ENCODE data around the gene FAM107A. TPM values are rescaled to one million over a fixed set of nuclear protein-coding genes. Genes with fewer than 3 reads are reported as not detected.

The FAM107A gene, protein sequence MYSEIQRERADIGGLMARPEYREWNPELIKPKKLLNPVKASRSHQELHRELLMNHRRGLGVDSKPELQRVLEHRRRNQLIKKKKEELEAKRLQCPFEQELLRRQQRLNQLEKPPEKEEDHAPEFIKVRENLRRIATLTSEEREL
- total RNA-seq (2016; rRNA removed; fragmentation: Illumina TruSeq; extraction: Trizol): not detected in 2 replicates
- total RNA-seq (2016; cell fraction: cytosol; rRNA removed; fragmentation: Illumina TruSeq; extraction: Trizol; ENCODE audit: low read depth): not detected in 2 replicates
- not detected in 2 replicates for total RNA-seq (2016; cell fraction: insoluble cytoplasmic fraction; rRNA removed; fragmentation: Illumina TruSeq; extraction: Trizol)
- total RNA-seq (2016; cell fraction: membrane; rRNA removed; fragmentation: Illumina TruSeq; extraction: Trizol): not detected in 2 replicates
- total RNA-seq (2016; cell fraction: nucleus; rRNA removed; fragmentation: Illumina TruSeq; extraction: Trizol): not detected in 2 replicates
- polyA plus RNA-seq (2011; rRNA removed): not detected in 2 replicates
- polyA plus RNA-seq (2011; cell fraction: cytosol; rRNA removed): not detected in 2 replicates
- polyA plus RNA-seq (2011; cell fraction: nucleus; rRNA removed): not detected in 2 replicates
- polyA plus RNA-seq (2012): 0.13 and 0.62 TPM in 2 replicates
- not detected in 2 replicates for polyA plus RNA-seq (2016; cell fraction: cytosol; fragmentation: Illumina TruSeq; extraction: Trizol; ENCODE audit: low read depth)
- polyA plus RNA-seq (2016; cell fraction: insoluble cytoplasmic fraction; fragmentation: Illumina TruSeq; extraction: Trizol; ENCODE audit: low read depth): not detected in 2 replicates
- not detected in 2 replicates for polyA plus RNA-seq (2016; cell fraction: membrane; fragmentation: Illumina TruSeq; extraction: Trizol; ENCODE audit: low read depth)
- polyA plus RNA-seq (2016; cell fraction: nucleus; fragmentation: Illumina TruSeq; extraction: Trizol; ENCODE audit: insufficient read depth, low read depth): not detected in 2 replicates
- polyA minus RNA-seq (2011; rRNA and poly(A)+ RNA removed; ENCODE audit: low replicate concordance): not detected in 2 replicates
- polyA minus RNA-seq (2011; cell fraction: cytosol; rRNA and poly(A)+ RNA removed): not detected in 2 replicates
- not detected in 2 replicates for polyA minus RNA-seq (2011; cell fraction: nucleus; rRNA and poly(A)+ RNA removed)
- not detected for Bru-seq, nascent RNA
- not detected for BruChase-seq, experiment 1, labeled RNA remaining after a 6-hour chase
- BruChase-seq, experiment 2, labeled RNA remaining after a 2-hour chase: not detected
- long read RNA-seq, experiment 1: 0 reads
- long read RNA-seq, experiment 2: 0 reads

DNA sequence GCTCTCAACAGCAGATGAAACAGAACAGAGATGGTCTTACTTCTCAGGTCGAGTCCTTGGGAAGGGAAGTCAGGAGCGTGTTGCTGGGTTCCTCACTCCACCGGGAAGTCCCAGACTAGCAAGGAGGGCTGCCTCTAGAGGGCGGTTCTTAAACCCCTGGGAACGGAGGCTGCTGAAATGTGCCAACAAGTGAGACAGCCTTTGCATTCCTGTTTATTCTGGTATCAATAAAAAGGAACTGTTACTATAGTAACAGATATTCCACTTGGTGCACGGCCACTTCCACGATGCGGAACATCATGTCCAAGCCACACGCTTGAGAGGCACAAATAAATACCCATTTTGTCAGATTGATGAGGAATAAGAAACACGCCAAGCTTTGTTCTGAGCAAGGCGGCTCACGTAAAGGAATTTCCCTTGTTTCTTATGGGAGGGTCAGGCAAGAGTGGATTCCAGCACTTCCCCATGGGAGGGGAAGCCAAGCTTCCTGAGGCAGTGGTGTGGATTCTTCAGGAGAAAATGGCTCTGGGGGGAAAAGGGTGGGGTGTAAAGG lies at the start of gene FAM107A:
TSS of gene FAM107A (minus strand) at position 123 of the 553 bp plus-strand sequence. CDS start 7,531 bp downstream, outside the sequence.
- in situ Hi-C loops (cut with HindIII; ENCODE audit: extremely low pct_ligation_motif_present, low pct_unique_long_range_greater_than_20kb) (no loop called here), intact Hi-C loops (cut with micrococcal nuclease; ENCODE audit: unreplicated experiment) (no loop called here)
- Histone ChIP-seq H3K79me2 (ENCODE audit: insufficient read depth, low read length) (no peaks in the 10 kb centered on the region), H4K20me1 (ENCODE audit: insufficient read depth, low read length) (no peaks in the 10 kb centered on the region), H3K27me3 (ENCODE audit: control insufficient read depth in 1 of 2, insufficient read depth in 2 of 2, low read length in 2 of 2) (0 out of 5 replicates have a peak, but pooled peaks cover 0 to 1% of the 10 kb centered on the region in 2 experiments), H3K36me3 (replicated peaks in 1 of 2; ENCODE audit: control insufficient read depth in 1 of 2, insufficient read depth in 2 of 2, low read length in 2 of 2) (no peaks in the 10 kb centered on the region), H3K4me2 (ENCODE audit: low read depth, low read length) (no peak within 1 kb of the TSS), H3K9me3 (ENCODE audit: low read length) (no peaks in the 10 kb centered on the region), H3K27ac (ENCODE audit: extremely low read length, insufficient read depth, low read length) (no peak within 1 kb of the TSS), H3K4me1 (ENCODE audit: insufficient read depth, low read length) (peaks cover 13% of the 10 kb centered on the region), H3K9ac (ENCODE audit: insufficient read depth, low read depth, low read length) (no peak within 1 kb of the TSS), H3K4me3 (replicated peaks in 1 of 3; ENCODE audit: insufficient read depth in 1 of 3, low read depth in 2 of 3, low read length in 3 of 3) (no peak within 1 kb of the TSS), H2AFZ (ENCODE audit: low read length) (no peak within 1 kb of the TSS)
- FAIRE-seq (no peak), ATAC-seq (peak; percentile 45; the same call in 2 of the 3 replicates), DNase-seq (ENCODE audit: low spot score) (no peak)
- POLR2A ChIA-PET: no interaction called here
- no TSS peak for BruUV-seq (replicated peaks)
- CTCF ChIA-PET (ENCODE audit: low intra/inter-chr PET ratio, low total read pairs): no interaction called here
- 53% methylated on average over 12 of the region's 12 CpGs for WGBS (ENCODE audit: low lambda C conversion rate)
- TF ChIP-seq FOXP1 (IDR thresholded peaks at IDR 0.05) (no peak), FOXP1 (CRISPR knock-in tag; IDR thresholded peaks at IDR 0.05) (no peak), KMT2B (CRISPR knock-in tag; IDR thresholded peaks at IDR 0.05) (no peak), ATF7-NPFF (CRISPR knock-in tag; IDR thresholded peaks at IDR 0.05; ENCODE audit: low read depth) (no peak), ZNF891 (CRISPR knock-in tag; IDR thresholded peaks at IDR 0.05) (no peak), ZSCAN30 (CRISPR knock-in tag; IDR thresholded peaks at IDR 0.05) (no peak), ZNF678 (CRISPR knock-in tag; IDR thresholded peaks at IDR 0.05) (no peak), ZNF607 (CRISPR knock-in tag; IDR thresholded peaks at IDR 0.05; ENCODE audit: borderline replicate concordance) (no peak), SETDB1 (CRISPR knock-in tag; IDR thresholded peaks at IDR 0.05; ENCODE audit: borderline replicate concordance) (no peak), ZNF878 (CRISPR knock-in tag; IDR thresholded peaks at IDR 0.05) (no peak), ARHGAP35 (CRISPR knock-in tag; IDR thresholded peaks at IDR 0.05; ENCODE audit: borderline replicate concordance) (no peak), MXD4 (CRISPR knock-in tag; IDR thresholded peaks at IDR 0.05) (no peak)
- TF ChIP-seq, protein P1, sequence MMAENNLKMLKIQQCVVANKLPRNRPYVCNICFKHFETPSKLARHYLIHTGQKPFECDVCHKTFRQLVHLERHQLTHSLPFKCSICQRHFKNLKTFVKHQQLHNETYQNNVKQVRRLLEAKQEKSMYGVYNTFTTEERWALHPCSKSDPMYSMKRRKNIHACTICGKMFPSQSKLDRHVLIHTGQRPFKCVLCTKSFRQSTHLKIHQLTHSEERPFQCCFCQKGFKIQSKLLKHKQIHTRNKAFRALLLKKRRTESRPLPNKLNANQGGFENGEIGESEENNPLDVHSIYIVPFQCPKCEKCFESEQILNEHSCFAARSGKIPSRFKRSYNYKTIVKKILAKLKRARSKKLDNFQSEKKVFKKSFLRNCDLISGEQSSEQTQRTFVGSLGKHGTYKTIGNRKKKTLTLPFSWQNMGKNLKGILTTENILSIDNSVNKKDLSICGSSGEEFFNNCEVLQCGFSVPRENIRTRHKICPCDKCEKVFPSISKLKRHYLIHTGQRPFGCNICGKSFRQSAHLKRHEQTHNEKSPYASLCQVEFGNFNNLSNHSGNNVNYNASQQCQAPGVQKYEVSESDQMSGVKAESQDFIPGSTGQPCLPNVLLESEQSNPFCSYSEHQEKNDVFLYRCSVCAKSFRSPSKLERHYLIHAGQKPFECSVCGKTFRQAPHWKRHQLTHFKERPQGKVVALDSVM (CRISPR knock-in tag; IDR thresholded peaks at IDR 0.05): no peak
- TF ChIP-seq, protein P2, sequence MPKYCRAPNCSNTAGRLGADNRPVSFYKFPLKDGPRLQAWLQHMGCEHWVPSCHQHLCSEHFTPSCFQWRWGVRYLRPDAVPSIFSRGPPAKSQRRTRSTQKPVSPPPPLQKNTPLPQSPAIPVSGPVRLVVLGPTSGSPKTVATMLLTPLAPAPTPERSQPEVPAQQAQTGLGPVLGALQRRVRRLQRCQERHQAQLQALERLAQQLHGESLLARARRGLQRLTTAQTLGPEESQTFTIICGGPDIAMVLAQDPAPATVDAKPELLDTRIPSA (CRISPR knock-in tag; IDR thresholded peaks at IDR 0.05; ENCODE audit: borderline replicate concordance): no peak
- TF ChIP-seq, protein P3, sequence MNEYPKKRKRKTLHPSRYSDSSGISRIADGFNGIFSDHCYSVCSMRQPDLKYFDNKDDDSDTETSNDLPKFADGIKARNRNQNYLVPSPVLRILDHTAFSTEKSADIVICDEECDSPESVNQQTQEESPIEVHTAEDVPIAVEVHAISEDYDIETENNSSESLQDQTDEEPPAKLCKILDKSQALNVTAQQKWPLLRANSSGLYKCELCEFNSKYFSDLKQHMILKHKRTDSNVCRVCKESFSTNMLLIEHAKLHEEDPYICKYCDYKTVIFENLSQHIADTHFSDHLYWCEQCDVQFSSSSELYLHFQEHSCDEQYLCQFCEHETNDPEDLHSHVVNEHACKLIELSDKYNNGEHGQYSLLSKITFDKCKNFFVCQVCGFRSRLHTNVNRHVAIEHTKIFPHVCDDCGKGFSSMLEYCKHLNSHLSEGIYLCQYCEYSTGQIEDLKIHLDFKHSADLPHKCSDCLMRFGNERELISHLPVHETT (CRISPR knock-in tag; conservative IDR thresholded peaks at IDR 0.05): no peak

All from HepG2 (cell line).